ENCODE measurements around the gene BBX.

GRCh38 chr3:107810171-107811071 lies 287.7 kb downstream of the BBX start:
- TF ChIP-seq CTCF (IDR thresholded peaks at IDR 0.05) (no peak), POLR2A (IDR thresholded peaks at IDR 0.05) (no peak), POLR2AphosphoS5 (IDR thresholded peaks at IDR 0.05) (no peak), EP300 (IDR thresholded peaks at IDR 0.05) (no peak)
